Osteocyte (in vitro differentiated cells): ENCODE measurements around the gene OR2AG2. TPM values are rescaled to one million over a fixed set of nuclear protein-coding genes. Genes with fewer than 3 reads are reported as not detected.

Source experiments
- DNase-seq: peaks from one replicate; pipeline ENCODE4 v3.0.0; 2021; ENCODE audit warnings: mixed read lengths; ENCODE audit not compliant: unreplicated experiment; ENCODE audit errors: extremely low spot score
- H3K27ac Mint-ChIP-seq: one replicate; pipeline ENCODE4 v1.8.0; 2021; ENCODE audit warnings: mild to moderate bottlenecking, mixed read lengths; ENCODE audit not compliant: unreplicated experiment
- H3K27me3 Mint-ChIP-seq: one replicate; pipeline ENCODE4 v1.8.0; 2021; ENCODE audit warnings: mixed read lengths; ENCODE audit not compliant: unreplicated experiment
- H3K36me3 Mint-ChIP-seq: one replicate; pipeline ENCODE4 v1.8.0; 2021; ENCODE audit warnings: mixed read lengths; ENCODE audit not compliant: unreplicated experiment
- H3K4me1 Mint-ChIP-seq: one replicate; pipeline ENCODE4 v1.8.0; 2021; ENCODE audit warnings: mixed read lengths; ENCODE audit not compliant: unreplicated experiment
- H3K4me3 Mint-ChIP-seq: one replicate; pipeline ENCODE4 v1.8.0; 2021; ENCODE audit warnings: mild to moderate bottlenecking, moderate library complexity, mixed read lengths; ENCODE audit not compliant: unreplicated experiment
- H3K9me3 Mint-ChIP-seq: one replicate; pipeline ENCODE4 v1.8.0; 2021; ENCODE audit warnings: mixed read lengths; ENCODE audit not compliant: unreplicated experiment
- total RNA-seq: library from RNA; stranded (reverse); gene quantifications from 2 replicates; pipeline ENCODE4 v1.2.1, GENCODE V29; 2021
- TF ChIP-seq, protein P1 (sequence below): fragments of 200-600 bp; sonication (generic); IDR thresholded peaks from 2 replicates; pipeline ENCODE4 v1.5.0; 2021; ENCODE audit warnings: antibody characterized with exemption, mild to moderate bottlenecking, moderate library complexity

OR2AG2 gene
- total RNA-seq, 1 donor from 2014 or later = not detected

DNA sequence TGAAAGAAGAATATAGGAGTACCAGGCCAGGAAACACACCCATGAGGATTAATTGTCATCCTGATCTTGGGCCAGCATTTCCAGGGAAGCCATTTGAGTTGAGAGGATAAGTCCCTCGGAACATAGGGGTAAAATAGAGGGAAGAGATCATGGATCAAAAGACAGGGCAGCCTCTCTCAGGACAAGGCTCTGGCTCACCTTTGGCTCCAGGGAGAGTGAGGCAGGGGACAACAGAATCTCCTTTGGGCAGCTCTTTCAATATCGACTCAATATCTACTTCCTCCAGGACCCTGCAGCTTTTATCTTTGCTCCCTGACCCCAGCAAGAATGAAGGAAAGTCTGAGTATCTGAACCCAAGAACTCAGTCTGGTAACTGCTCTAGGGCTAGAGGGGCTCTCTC lies 10.9 kb upstream of the OR2AG2 start, which contains the start of gene OR2AG1:
Gene OR2AG1 (plus strand): TSS at position 301 of the 400 bp plus-strand sequence. CDS start 2,018 bp downstream, outside the sequence.
- Mint-ChIP-seq H3K36me3 (no peaks in the 10 kb centered on the region), H3K27me3 (peaks cover 9% of the 10 kb centered on the region), H3K9me3 (no peaks in the 10 kb centered on the region), H3K4me1 (no peaks in the 10 kb centered on the region), H3K27ac (no peak within 1 kb of the TSS), H3K4me3 (no peak within 1 kb of the TSS)
- DNase-seq = no peak
- TF ChIP-seq, protein P1, sequence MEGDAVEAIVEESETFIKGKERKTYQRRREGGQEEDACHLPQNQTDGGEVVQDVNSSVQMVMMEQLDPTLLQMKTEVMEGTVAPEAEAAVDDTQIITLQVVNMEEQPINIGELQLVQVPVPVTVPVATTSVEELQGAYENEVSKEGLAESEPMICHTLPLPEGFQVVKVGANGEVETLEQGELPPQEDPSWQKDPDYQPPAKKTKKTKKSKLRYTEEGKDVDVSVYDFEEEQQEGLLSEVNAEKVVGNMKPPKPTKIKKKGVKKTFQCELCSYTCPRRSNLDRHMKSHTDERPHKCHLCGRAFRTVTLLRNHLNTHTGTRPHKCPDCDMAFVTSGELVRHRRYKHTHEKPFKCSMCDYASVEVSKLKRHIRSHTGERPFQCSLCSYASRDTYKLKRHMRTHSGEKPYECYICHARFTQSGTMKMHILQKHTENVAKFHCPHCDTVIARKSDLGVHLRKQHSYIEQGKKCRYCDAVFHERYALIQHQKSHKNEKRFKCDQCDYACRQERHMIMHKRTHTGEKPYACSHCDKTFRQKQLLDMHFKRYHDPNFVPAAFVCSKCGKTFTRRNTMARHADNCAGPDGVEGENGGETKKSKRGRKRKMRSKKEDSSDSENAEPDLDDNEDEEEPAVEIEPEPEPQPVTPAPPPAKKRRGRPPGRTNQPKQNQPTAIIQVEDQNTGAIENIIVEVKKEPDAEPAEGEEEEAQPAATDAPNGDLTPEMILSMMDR = no peak

DNA sequence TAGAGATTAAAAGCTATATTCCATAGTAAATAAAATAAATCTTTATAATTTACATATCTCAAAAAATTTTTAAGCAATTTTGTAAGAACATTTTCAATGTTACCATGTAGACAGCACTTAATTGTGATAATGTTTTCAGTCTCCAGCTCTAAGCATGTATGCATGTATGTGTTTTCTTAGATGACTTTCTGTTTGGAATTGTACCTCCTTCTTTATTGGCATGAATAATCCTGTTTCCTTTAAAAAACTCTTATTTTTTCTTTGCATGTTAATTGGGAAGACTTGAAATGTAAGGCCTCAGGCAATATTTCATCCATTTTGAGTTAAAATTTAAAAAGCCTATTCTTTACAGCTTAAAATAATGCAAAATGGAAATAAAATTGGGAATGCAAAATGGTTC lies 9.1 kb upstream of the OR2AG2 start:
- Mint-ChIP-seq H3K36me3 (no peaks in the 10 kb centered on the region), H3K27me3 (peaks cover 12% of the 10 kb centered on the region)

DNA sequence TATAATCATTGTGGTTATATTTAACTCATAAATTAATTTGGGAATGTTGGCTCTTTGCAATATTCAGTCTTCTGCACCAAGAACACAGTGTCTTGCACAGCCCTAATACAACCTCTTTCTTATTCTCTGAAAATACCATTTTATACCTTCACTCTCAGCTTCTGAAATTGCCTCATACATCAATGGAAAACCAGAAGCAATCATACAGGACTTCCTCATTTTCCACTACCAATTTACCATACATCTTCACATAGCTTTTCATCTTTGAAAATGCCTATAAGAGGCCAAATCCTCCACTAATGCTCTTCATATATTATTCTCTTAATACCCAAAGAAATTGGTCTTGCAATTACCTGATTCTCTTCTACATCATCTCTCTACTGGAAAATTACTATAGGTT lies 6.7 kb upstream of the OR2AG2 start:
- Mint-ChIP-seq H3K4me1 (no peaks in the 10 kb centered on the region), H3K36me3 (no peaks in the 10 kb centered on the region), H3K4me3 (no peak overlapping the region), H3K27ac (no peak overlapping the region), H3K9me3 (no peaks in the 10 kb centered on the region), H3K27me3 (peaks cover 16% of the 10 kb centered on the region)
- no peak for DNase-seq
- TF ChIP-seq, protein P1 = no peak

More for the DNA sequence above, 9.1 kb upstream of the OR2AG2 start:
- no peak for DNase-seq
- Mint-ChIP-seq H3K4me3 (no peak overlapping the region), H3K9me3 (no peaks in the 10 kb centered on the region), H3K4me1 (no peaks in the 10 kb centered on the region), H3K27ac (no peak overlapping the region)
- TF ChIP-seq, protein P1 = no peak

DNA sequence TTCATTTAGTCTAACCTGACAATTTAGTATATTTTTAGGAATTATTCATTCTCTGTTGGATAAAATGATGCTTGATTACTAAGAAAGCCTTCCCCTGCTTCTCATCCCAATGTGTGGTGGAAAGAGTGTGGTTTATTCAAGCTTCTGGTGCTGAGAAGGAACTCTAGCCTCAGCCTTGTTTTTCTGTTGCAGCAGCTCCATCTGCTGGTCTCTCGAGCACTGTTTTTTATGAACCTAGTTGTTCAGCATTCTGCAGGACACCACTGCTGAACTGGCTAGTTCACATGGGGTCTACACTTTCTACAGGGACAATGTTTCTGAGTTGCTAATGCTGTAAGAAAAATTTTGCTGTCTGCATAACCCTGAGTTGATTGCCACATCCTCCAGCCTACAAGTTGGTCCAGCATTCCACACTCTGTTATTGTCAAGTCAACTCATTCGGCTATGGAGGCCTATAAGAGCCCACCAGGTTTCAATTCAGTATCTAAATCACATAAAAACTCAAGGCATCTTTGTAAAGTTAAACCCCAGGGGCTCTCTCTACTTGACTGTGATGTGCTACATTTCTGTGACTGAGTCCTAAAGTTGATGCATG lies 14.3 kb downstream of the OR2AG2 start:
- Mint-ChIP-seq H3K27me3 (peaks cover 4% of the 10 kb centered on the region), H3K9me3 (peaks cover 2% of the 10 kb centered on the region), H3K27ac (no peak overlapping the region), H3K36me3 (no peaks in the 10 kb centered on the region), H3K4me1 (no peaks in the 10 kb centered on the region), H3K4me3 (no peak overlapping the region)
- DNase-seq = no peak
- TF ChIP-seq, protein P1 = peak; percentile 74

DNA sequence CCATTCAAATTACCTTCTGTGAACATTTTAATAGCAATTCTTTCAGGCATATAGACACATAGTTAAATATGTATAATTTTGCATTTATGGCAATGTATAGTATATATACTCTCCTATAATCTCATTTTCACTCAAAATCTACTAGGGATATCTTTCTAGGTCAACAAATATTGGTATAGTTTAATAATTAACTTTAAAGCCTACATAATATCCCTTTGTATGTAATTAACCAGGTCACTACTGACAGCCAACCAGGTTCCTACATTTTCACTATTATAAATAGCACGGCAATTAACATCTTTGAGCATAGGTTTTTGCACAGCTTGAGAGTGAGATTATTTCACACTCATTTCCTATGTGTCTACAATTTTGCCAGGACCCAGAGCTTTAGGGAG lies 15.8 kb downstream of the OR2AG2 start:
- no peak overlapping the region for H3K4me3 Mint-ChIP-seq
- H3K9me3 Mint-ChIP-seq = no peaks in the 10 kb centered on the region
- no peaks in the 10 kb centered on the region for H3K36me3 Mint-ChIP-seq
- no peak for DNase-seq
- peaks cover 4% of the 10 kb centered on the region for H3K27me3 Mint-ChIP-seq
- TF ChIP-seq, protein P1 = no peak
- H3K4me1 Mint-ChIP-seq = no peaks in the 10 kb centered on the region
- no peak overlapping the region for H3K27ac Mint-ChIP-seq
